T1000 (cell line): ENCODE data around the gene KCNJ12.
"Not testable (repeated sequence)": the region's sequence is repeated elsewhere in the genome, so short reads cannot be mapped to it uniquely, and the experiment has no call there.

Source experiments
- DNase-seq: peaks from one replicate; lab custom pipeline; 2025; ENCODE audit warnings: mixed read lengths; lab: John Stamatoyannopoulos, UW

Gene KCNJ12

DNA sequence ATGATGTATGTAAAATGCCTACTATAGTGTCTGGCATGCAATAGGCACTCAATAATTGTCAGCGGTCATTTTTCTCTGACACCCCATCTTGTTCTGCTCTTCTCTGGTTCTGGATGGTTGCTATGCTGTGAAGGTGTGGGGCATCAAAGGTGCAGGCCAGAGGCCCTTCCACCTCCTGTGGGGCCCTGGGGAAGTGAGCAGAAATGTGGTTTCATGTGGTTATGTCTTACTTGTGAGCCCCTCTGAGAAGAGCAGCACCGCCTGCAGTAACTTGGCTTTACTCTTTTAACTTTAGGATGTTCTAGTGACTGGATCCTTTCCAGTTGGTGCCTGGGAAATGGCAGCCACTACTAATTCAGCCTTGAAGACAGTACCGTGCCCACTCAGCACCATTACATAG is 32.1 kb downstream of the KCNJ12 start:
- DNase-seq, result not testable (repeated sequence)

DNA sequence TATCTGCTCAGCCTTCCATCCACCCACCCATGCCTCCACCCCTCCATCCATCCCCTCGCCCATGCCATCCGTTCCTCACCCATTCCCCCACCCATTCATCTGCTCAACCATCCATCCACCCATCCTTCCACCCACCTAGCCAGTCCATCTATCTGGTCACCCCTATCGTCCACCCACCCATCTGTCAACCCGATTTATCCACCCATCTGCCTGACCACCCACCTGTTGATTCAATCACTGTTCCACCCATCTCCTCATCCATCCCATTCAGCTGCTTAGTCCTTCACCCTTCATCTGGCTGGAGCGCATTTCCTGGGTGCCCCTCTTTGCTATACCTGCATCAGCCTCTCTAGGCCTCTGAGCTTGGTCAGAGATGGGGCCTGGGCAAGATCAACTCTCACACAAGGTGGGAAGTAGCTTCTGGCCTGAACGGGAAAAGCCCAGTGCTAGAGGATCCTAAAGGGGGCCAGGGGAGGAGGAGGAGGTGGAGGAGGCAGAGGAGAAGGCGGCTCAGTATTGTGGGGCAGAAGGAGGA is 32.7 kb downstream of the KCNJ12 start:
- DNase-seq, result not testable (repeated sequence)

DNA sequence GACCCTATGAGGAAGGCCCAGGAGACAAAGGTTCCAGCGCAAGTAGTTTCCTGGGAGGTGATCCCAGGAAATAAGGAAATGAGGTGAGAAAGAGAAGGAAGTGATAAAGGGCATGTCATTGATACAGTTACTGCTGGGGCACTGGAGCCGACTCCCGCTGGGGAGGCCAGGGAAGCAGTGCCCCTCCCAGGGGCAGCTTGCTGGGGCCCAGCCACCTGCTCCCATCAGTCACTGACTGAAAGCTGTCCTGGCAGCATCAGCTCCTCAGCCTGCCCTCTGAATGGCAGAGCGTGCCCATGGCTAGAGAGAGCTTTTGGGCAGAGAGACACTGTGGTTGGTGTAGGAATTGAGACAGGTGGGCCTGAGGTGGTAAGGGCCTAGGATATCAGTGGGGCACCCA is 33.2 kb downstream of the KCNJ12 start:
- DNase-seq, result not testable (repeated sequence)

DNA sequence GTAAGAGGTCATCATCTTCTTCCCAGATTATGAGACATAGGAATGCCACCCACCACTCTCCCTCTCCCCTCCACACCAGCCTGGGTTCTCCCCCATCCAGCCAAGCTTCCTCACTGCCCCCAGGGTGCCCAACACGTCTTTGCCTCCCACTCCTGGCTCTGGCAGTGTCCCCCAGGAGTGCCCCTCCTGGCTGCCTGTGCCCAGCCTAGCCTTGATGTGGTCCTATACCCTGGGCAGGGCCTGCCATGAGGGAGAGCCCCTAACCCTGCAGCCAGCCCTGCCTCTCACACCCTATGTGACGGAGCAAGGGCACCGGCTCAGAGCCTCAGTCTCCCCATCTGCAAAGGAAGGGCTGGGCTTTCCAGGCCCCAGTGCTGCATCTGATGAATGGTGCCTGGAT is 33.8 kb downstream of the KCNJ12 start:
- DNase-seq, result not testable (repeated sequence)

DNA sequence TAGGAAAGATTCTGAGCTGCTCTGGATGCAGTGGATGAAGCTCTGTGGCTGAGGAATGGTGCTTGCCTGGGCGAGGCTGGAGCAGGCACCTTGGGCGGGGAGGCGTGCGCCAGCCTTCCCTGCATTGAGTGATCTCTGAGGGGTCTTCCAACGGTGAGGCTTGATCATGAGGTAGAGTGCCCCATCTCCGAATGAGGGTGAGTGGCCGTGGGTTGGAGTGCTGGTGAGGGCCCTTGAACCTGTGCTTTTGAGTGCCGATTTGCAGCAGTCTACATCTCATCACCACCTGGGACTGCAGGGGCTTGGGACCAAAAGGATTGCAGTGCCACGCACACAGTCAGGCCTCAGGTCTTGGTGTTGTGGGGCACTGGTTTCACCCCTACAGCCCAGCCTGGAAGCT is 34.2 kb downstream of the KCNJ12 start:
- not testable (repeated sequence) for DNase-seq

DNA sequence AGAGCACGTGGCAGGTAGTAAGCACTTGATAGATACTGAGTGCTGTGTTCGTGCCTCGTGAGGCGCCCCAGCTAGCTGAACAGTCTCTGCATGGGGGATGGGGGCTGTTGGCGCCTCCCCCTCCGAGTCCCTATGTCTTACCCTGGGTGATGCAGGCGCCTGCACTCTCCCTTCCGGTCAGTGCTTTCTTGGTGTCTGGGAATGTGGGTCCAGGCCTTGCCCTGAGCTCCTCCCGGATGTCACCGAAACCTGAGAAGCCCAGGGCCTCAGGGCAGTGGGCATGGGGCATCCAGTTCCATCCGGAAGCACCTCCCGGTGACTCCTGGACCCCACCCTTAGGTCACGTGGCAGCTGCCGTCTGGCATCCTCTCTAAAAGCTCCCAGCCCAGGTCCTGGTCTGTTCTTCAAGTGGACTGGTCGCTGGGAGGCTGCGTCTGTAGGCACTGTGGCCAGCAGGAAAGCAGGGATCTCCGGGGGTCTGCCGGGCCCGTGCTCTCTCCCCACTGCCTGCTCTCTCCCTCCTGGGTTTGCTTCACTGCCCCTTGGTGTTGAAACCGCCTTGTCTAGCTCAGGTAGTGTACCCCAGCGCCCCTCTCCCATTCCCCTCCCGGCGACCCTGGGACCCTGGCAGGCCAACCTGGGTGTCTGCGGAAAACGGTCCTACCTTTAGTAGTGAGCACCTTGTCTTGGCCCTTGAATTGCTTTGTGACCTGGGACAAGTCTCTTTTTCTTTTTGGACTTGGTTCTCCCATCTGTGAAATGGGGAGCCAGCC is 34.9 kb downstream of the KCNJ12 start:
- DNase-seq, result not testable (repeated sequence)

DNA sequence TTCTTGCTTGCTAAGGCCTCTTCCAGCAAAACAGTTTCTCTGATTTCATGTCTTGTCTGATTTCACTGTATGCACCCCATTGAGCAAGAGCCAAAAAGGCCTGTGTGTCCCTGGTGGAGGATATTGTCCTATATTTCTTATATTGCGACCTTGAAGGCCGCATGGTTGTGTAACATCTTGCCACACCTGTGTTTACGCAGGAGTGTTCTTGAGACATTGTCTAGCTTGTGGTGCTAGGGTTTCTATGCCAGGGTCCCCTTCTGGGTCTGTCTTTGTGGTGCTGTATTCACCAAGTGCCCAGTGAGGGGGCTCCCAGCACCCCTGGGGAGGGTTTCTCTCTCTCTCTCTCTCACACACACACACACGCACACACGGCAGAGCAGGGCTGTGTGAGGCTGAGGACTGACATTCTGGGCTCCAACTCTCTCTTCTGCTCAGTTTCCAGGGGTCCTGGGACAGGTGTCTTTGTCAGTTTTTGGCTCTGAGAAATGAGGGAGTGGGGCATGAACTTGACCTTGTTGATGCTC is 35.6 kb downstream of the KCNJ12 start:
- not testable (repeated sequence) for DNase-seq

DNA sequence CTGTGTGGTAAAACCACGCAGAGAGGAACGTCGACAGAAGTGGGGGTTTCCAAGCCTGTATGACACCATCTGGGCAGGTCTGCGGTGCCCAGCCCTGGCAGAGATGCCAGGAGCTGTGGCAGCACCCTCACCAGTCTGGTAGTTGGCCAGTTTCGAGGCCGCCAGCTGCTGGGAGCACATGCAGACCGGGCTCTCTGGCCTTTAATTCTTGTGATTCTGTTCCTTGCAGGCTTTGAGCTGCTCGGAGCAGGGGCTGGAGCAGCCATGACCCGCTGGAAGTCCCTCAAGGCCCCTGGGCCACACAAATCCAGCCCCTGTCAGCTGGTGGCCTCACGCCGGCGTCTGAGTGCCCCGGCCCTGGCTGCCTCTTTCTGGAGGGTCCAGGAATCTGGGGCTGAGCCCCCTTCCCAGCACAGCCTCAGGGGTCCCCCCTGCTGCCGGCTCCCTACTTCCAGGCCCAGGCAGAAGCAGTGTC is 36.1 kb downstream of the KCNJ12 start:
- not testable (repeated sequence) for DNase-seq

DNA sequence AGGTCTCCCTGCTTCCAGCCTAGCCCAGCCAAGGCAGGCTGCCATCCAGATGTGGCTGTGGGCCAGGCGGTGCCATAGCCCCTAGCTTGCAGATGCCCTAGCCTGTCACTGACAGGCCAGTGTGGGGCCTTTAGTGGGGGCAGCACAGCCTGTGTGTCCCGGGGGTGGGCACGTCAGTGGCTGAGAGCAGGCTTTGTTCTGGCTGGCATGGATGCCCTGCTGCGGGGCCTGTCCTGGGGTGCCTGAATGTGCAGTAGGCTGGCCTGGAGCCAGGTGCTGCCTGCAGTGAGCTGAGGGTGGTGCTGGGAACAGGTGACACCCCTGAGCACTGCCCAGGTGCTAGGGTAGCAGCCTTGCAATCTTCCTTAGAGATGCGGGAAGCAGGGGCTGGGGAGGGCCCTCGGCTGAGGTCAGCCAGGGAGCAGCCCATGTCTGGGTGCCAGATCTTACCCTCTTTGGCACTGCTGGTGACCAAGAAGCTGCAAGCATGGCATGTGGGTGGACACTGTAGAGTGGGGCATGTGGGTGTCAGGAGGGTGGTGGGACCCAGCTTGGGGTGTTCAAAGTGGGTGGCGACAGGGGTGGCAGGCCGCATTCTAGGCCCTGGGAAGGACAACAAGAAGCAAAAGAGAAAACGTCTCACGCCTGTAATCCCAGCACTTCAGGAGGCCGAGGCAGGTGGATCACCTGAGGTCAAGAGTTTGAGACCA is 37.6 kb downstream of the KCNJ12 start:
- not testable (repeated sequence) for DNase-seq

DNA sequence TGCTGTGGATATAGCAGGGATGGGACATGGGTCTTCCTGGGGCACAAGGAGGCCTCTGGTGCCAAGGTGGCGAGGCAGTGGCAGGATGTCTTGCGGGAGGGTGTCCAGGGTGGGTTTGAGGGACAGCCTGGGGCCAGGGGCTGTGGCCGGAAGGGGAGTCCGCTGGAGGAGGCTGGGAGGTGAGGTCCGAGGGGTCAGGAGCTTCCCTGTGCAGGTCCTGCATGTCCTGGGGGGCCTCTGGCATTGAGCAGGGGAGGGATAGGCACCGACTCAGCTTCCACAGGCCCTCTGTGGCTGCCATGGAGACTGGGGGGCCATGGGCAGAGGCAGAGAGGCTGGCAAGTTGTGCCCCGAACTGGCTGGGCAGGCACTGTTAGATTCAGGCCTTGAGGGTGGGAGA is 38.5 kb downstream of the KCNJ12 start:
- not testable (repeated sequence) for DNase-seq

DNA sequence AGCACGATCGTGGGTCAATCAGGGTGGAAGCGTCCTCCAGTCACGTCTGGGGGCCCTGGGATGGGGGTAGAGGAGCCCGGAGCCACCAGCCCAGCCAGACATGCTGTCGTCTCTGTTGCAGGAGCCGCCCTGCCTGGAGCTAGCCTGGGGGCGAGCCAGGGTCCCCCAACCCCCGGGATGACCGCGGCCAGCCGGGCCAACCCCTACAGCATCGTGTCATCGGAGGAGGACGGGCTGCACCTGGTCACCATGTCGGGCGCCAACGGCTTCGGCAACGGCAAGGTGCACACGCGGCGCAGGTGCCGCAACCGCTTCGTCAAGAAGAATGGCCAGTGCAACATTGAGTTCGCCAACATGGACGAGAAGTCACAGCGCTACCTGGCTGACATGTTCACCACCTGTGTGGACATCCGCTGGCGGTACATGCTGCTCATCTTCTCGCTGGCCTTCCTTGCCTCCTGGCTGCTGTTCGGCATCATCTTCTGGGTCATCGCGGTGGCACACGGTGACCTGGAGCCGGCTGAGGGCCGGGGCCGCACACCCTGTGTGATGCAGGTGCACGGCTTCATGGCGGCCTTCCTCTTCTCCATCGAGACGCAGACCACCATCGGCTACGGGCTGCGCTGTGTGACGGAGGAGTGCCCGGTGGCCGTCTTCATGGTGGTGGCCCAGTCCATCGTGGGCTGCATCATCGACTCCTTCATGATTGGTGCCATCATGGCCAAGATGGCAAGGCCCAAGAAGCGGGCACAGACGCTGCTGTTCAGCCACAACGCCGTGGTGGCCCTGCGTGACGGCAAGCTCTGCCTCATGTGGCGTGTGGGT is 39.2 kb downstream of the KCNJ12 start:
- not testable (repeated sequence) for DNase-seq

DNA sequence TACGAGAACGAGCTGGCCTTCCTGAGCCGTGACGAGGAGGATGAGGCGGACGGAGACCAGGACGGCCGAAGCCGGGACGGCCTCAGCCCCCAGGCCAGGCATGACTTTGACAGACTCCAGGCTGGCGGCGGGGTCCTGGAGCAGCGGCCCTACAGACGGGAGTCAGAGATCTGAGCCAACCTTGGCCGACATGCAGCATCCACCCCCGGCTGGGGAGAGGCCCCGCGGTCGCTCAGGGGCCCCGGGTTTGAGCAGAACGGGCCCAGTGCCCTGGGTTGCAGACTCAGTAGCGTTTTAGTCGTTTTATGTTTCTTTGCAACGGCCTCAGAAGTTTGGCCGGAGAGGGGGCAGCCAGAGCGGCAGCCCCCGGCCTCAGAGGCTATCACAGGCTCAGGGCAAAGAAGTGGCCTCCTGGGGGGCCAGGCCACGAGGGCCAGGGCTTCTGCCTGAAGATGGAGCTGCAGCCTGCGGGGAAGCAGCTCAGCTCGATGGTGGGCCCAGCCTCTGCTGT is 40.4 kb downstream of the KCNJ12 start:
- DNase-seq, result not testable (repeated sequence)

DNA sequence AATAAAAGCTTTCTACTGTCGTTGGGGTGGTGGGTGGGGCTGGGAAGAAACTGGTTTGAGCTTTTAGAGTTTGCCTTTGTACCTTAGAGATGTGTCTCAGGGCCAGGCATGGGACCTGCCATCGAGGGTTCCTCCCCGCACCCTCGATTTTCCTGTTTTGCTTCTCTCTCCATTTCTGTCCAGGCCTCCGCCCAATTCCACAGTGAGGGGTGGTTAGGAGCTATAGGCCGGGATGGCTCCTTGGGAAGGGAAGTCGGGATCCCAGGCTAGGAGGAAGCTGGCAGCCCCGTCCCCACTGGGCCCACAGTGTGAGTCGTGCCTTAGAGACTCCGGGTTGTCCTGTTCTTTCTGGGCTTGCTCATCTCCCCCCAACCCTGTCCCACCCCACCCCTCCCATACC is 41.2 kb downstream of the KCNJ12 start:
- not testable (repeated sequence) for DNase-seq

DNA sequence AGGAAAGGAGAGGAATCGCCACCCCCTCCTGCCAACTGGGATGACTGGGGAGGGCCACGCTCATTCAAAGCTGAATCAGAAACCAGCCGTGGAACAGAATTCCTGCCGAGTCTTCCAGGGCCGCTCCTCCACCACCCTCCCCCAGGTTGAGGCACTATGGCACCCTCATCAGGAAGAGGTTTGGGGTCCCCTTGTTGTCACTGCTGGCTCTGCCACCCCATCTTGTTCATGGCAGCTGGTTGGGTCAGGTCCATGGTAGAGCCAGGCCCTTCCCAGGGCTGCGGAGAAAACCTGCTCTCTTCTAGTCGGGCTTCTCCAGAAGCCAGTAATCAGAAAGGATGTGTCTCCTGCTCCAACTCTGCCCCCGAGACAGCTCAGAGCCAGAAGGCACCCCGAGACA is 41.8 kb downstream of the KCNJ12 start:
- no peak for DNase-seq

DNA sequence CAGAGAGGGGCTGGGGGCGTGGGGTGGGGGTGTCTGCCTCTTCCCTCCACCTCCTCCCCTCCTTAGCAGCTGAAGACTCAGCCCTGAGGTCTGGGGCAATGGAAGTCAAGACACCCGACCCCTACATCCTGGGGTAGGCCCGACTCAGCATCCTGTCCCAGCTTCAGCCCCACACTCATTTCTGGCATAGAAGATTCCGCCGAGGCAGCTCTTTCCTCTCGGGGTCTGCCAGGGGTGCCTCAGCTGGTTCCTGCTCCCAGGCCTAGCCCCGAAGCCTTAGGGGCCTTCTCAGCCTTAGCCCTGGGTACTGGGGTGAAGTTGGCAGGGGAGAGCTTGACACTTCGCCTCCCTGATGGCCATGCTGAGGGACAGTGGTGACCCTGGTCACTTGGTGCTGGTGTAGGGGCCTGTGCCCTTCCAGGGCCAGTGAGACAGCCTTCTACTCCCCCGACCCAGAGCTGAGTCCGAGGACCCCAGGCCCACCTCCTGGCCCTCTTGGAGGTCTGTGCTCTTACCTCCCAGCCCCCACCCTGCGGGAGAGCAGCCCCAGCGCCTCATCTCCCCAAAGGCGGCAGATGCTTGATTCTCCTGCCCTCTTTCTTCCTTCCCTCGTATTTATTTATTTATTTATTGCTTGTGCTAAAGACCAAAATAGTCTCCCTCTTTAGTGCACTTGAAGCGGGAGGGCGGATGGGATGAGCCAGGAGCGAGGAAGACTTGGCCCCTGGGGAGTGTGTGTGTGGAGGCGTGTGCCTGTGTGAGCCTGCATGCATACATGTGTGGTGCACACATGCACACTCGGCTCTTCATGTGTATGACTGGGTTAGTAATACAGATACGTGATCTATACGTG is 42.5 kb downstream of the KCNJ12 start:
- no peak for DNase-seq

DNA sequence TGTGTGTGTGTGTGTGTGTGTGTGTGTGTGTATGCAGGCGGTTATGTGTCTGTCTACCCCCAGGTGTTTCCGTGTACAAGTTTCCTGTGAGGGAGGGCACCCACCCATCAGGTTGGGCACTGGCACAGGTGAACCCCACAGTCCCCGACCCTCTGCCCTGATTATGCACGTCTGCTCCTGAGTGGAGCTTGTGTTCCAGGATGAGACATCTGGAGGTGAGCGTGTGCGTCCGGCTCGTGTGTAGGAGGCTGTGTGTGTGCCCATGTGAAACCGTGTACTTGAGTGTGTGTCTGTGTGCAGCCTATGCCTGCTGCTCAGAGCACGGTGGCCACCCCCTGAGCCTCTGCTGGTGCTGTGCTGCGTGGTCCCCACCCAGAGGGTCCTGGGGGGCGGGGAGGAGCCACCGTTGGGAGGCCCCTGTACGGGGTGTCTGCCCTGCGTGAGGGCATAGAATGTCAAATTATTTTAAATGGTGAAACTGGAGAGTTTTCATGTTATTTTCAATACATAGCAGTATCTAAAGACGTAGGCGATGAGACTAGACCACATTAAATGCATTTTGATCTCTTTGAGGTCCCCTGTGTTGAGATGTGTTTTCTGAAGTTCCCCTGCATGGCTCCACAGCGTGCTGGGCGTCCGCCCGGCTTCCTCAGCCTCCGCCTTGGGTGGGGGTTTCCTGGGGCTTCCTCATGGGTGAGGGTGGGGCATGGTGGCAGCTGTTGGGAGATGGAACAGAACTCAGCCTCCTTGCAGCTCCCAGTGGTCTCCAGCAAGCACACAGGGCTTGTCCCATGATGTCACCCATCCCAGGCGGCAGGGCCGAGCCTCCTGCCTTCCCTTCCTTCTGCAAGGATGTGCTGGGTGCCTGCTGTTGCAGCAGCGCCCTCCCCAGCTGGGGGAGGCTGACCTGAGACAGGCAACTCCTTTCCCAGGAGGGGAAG is 43.4 kb downstream of the KCNJ12 start:
- DNase-seq, result no peak

DNA sequence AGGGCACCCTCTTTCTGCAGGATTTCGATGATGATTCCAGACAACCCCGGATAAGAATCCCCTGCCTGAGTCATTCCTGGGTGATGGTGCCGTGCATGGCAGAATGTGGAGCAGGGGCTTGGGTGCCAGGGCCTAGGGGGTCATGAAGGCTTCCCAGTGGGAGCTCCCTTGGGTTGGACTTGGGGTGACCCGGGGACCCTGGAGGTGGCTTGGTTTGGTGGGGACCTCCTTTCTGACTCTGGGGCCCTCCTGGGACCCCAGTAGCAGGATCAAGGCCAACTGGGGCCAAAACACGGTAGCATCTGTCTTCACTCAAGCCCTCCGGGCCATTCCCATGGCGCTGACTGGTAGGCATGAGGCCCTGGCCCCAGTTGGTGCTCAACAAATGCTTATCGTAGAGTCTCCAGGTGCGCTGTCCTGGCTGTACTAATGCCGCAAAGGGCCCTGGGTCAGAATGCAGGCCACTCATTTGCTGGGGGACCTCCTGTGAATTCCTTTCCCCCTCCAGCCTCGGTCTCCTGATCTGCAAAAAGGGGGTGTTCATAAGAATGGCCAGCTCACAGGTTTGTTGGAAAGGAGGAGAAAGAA is 44.4 kb downstream of the KCNJ12 start:
- not testable (repeated sequence) for DNase-seq

DNA sequence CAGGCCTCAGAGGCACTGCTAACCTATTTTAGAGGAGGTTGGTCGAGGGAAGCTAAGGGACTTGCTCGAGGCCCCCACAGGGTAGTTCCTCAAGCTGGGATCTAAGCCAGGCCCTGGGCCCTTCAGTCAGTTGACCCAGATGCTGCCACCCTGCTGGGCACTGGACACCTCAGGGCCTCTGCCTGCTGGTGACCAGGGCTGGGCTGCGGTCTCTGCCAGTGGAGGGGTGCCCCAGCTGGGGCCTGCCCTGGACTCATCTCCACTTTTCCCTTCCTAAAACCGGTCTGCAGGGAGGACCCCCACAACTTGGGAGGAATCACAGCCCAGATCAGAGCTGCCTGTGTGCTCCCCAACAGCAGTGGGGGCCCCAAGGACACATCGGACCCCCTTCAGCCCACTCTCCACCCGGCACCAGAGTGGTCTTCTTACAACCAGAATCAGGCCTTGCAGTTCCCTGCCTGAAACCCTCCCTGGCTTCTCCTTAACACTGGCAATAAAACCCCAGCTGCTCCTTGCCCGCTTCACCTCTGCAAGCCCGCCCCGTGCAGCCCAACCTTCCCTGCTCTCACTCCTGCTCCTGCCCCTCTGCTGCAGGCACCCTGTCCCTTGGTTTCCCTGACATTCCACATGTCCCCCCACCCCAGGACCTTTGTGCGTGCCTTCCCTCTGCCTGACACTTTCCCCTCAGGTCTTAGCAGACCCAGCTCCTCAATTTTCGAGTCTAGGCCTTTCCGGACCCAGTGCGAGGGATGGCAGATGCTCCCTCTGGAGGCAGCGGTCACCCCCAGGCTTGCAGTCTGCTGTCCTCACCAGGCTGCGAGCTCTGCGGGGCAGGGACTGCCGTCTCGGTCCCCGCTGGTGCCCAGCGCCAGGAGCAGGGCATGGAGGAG is 45.5 kb downstream of the KCNJ12 start:
- DNase-seq, result not testable (repeated sequence)
